Measurements from ENCODE around the gene LIPK. TPM values are rescaled to one million over a fixed set of nuclear protein-coding genes. Genes with fewer than 3 reads are reported as not detected.

LIPK gene
- total RNA-seq, 3 donors from 2014 or later (not counting 1 experiment from before 2014, with no cell fraction given) = not detected

DNA sequence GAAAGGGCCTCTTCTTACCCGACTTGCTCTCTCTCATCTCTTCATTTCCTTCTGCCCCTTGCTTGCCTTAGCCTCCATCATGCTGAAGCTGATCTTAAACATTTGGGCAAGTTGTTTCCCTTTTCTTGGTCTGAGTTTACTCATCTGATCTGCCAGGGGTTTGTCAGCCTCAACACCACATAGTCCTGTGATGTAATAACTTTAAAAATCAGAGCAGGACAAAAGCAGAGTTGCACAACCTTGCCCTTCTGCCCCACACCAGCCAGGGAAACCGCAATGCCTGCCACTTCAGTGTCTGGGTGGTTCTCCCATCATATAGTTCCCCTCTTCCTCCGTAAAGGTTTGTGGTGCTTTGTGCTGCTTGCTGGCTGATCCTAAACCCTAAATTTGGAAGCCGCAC, 86.6 kb downstream of the LIPK start:
- no peaks in the 10 kb centered on the region for H3K27me3 Mint-ChIP-seq (ENCODE audit: low read depth in 2 of 2)
- peak overlapping the region in 1 of 2 donors; percentile 62 for H3K27ac Mint-ChIP-seq
- peaks cover 14% of the 10 kb centered on the region for H3K4me1 ChIP-seq (ENCODE audit: control insufficient read depth, insufficient read depth, low read length)
- no peak overlapping the region for H3K27ac ChIP-seq (ENCODE audit: low read length)
- ATAC-seq (peak; percentile 34 to 69 (median 68)), DNase-seq (peak in 1 of 2 donors; percentile 11)
- H3K4me3 ChIP-seq (ENCODE audit: low read length) = no peak overlapping the region
- intact Hi-C loops (cut with micrococcal nuclease) = no loop called here
- peaks cover 15 to 17% of the 10 kb centered on the region in 2 donors for H3K4me1 Mint-ChIP-seq
- TF ChIP-seq, protein P1, sequence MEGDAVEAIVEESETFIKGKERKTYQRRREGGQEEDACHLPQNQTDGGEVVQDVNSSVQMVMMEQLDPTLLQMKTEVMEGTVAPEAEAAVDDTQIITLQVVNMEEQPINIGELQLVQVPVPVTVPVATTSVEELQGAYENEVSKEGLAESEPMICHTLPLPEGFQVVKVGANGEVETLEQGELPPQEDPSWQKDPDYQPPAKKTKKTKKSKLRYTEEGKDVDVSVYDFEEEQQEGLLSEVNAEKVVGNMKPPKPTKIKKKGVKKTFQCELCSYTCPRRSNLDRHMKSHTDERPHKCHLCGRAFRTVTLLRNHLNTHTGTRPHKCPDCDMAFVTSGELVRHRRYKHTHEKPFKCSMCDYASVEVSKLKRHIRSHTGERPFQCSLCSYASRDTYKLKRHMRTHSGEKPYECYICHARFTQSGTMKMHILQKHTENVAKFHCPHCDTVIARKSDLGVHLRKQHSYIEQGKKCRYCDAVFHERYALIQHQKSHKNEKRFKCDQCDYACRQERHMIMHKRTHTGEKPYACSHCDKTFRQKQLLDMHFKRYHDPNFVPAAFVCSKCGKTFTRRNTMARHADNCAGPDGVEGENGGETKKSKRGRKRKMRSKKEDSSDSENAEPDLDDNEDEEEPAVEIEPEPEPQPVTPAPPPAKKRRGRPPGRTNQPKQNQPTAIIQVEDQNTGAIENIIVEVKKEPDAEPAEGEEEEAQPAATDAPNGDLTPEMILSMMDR (IDR thresholded peaks at IDR 0.05) = no peak
- no peak overlapping the region for H3K4me3 Mint-ChIP-seq
- no peaks in the 10 kb centered on the region for H3K9me3 ChIP-seq (ENCODE audit: control insufficient read depth, insufficient read depth, low read length)
- H3K36me3 Mint-ChIP-seq = no peaks in the 10 kb centered on the region
- H3K36me3 ChIP-seq (ENCODE audit: control insufficient read depth, insufficient read depth, low read length) = no peaks in the 10 kb centered on the region
- no peaks in the 10 kb centered on the region for H3K27me3 ChIP-seq (ENCODE audit: control insufficient read depth, insufficient read depth, low read length)
- WGBS (ENCODE audit: insufficient coverage) = 74% methylated on average over 4 of the region's 4 CpGs
- H3K9me3 Mint-ChIP-seq = no peaks in the 10 kb centered on the region

GRCh38 chr10:88793712-88794299, 87.8 kb downstream of the LIPK start:
- TF ChIP-seq, protein P1 (IDR thresholded peaks at IDR 0.05) = no peak
- intact Hi-C loops (cut with micrococcal nuclease) = no loop called here

GRCh38 chr10:88794731-88795130, 88.7 kb downstream of the LIPK start:
- H3K27ac ChIP-seq (ENCODE audit: low read length) = no peak overlapping the region
- no peaks in the 10 kb centered on the region for H3K27me3 ChIP-seq (ENCODE audit: control insufficient read depth, insufficient read depth, low read length)
- no CpG with 5 or more reads among the region's 1 CpG for WGBS (ENCODE audit: insufficient coverage)
- H3K36me3 ChIP-seq (ENCODE audit: control insufficient read depth, insufficient read depth, low read length) = no peaks in the 10 kb centered on the region
- H3K4me1 Mint-ChIP-seq = peaks cover 15 to 17% of the 10 kb centered on the region in 2 donors
- ATAC-seq (no peak), DNase-seq (no peak)
- no peak overlapping the region for H3K27ac Mint-ChIP-seq
- H3K9me3 Mint-ChIP-seq = no peaks in the 10 kb centered on the region
- no peaks in the 10 kb centered on the region for H3K27me3 Mint-ChIP-seq (ENCODE audit: low read depth in 2 of 2)
- no peaks in the 10 kb centered on the region for H3K9me3 ChIP-seq (ENCODE audit: control insufficient read depth, insufficient read depth, low read length)
- H3K4me3 Mint-ChIP-seq = no peak overlapping the region
- TF ChIP-seq, protein P1 (IDR thresholded peaks at IDR 0.05) = no peak
- no peak overlapping the region for H3K4me3 ChIP-seq (ENCODE audit: low read length)
- H3K4me1 ChIP-seq (ENCODE audit: control insufficient read depth, insufficient read depth, low read length) = peaks cover 14% of the 10 kb centered on the region
- intact Hi-C loops (cut with micrococcal nuclease) = no loop called here
- no peaks in the 10 kb centered on the region for H3K36me3 Mint-ChIP-seq

More at GRCh38 chr10:88793712-88794299, 87.8 kb downstream of the LIPK start:
- Mint-ChIP-seq H3K27ac (no peak overlapping the region), H3K4me3 (no peak overlapping the region), H3K4me1 (peaks cover 15 to 17% of the 10 kb centered on the region in 2 donors), H3K36me3 (no peaks in the 10 kb centered on the region), H3K9me3 (no peaks in the 10 kb centered on the region), H3K27me3 (ENCODE audit: low read depth in 2 of 2) (no peaks in the 10 kb centered on the region)
- Histone ChIP-seq H3K9me3 (ENCODE audit: control insufficient read depth, insufficient read depth, low read length) (no peaks in the 10 kb centered on the region), H3K4me3 (ENCODE audit: low read length) (no peak overlapping the region), H3K27me3 (ENCODE audit: control insufficient read depth, insufficient read depth, low read length) (no peaks in the 10 kb centered on the region), H3K27ac (ENCODE audit: low read length) (no peak overlapping the region), H3K36me3 (ENCODE audit: control insufficient read depth, insufficient read depth, low read length) (no peaks in the 10 kb centered on the region), H3K4me1 (ENCODE audit: control insufficient read depth, insufficient read depth, low read length) (peaks cover 14% of the 10 kb centered on the region)
- DNase-seq (peak in 1 of 2 donors; percentile 41), ATAC-seq (no peak)
- 43% methylated on average over 2 of the region's 2 CpGs for WGBS (ENCODE audit: insufficient coverage)
